ENCODE results near the gene CCDC127. TPM values are rescaled to one million over a fixed set of nuclear protein-coding genes. Genes with fewer than 3 reads are reported as not detected.

CCDC127 gene
- total and polyA plus RNA-seq, 2 of the 4 experiments (the other 2 are of a cell fraction) = 3.2 to 3.9 TPM

DNA sequence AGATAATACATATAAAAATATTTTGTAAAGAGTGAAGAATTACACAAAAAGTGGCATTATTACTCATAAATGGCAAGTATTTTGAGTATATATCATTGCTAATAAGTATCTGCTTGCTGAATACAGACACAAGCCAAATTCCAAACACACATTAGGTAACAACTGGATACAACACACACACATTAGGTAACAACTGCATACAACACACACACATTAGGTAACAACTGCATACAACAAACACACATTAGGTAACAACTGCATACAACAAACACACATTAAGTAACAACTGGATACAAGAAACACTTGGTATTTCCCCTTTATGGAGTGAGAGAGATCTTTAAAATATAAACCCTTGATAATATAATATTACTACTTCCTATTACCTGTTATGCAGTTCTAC, 13.5 kb downstream of the CCDC127 start:
- Histone ChIP-seq H3K4me2 (ENCODE audit: low read depth, low read length) (no peak overlapping the region), H3K18ac (ENCODE audit: low read depth, low read length) (no peak overlapping the region), H2BK5ac (ENCODE audit: low read depth, low read length, poor library complexity, severe bottlenecking) (no peak overlapping the region), H2BK120ac (ENCODE audit: low read depth, low read length) (no peak overlapping the region), H3K4me3 (ENCODE audit: insufficient read depth, low read depth, low read length) (no peak overlapping the region), H2BK20ac (ENCODE audit: low read depth, low read length) (no peak overlapping the region), H4K91ac (ENCODE audit: insufficient read depth, low read depth, low read length) (no peak overlapping the region), H3K9ac (ENCODE audit: low read depth, low read length) (no peak overlapping the region), H3K4ac (ENCODE audit: low read depth, low read length) (no peak overlapping the region), H3K27me3 (ENCODE audit: control insufficient read depth, insufficient read depth, low read length) (no peaks in the 10 kb centered on the region), H3K27ac (ENCODE audit: insufficient read depth, low read length) (no peak overlapping the region), H2BK15ac (ENCODE audit: low read depth, low read length) (no peak overlapping the region), H3K79me1 (ENCODE audit: low read depth in 1 of 2, low read length in 2 of 2) (peaks cover 25 to 31% of the 10 kb centered on the region in 2 experiments), H3K9me3 (ENCODE audit: control insufficient read depth, insufficient read depth, low read length) (no peaks in the 10 kb centered on the region), H2AK9ac (replicated peaks; ENCODE audit: low read depth, low read length, poor library complexity) (no peak overlapping the region), H3K36me3 (ENCODE audit: control insufficient read depth, insufficient read depth, low read length) (peaks cover 16% of the 10 kb centered on the region), H3K23ac (ENCODE audit: low read depth, low read length) (no peak overlapping the region), H3K9me1 (ENCODE audit: insufficient read depth, low read length) (peaks cover 6% of the 10 kb centered on the region; the same call in 1 of the 2 replicates), H2AK5ac (ENCODE audit: low read depth, low read length) (no peak overlapping the region), H4K8ac (ENCODE audit: low read depth in 2 of 2, low read length in 2 of 2) (no peak overlapping the region), H2AFZ (replicated peaks; ENCODE audit: low read length, poor library complexity) (no peak overlapping the region), H3K14ac (replicated peaks; ENCODE audit: low read depth, low read length) (no peak overlapping the region), H3K56ac (ENCODE audit: extremely low read depth, insufficient read depth, low read length) (no peak overlapping the region), H4K5ac (ENCODE audit: low read depth, low read length) (no peak overlapping the region), H4K20me1 (ENCODE audit: insufficient read depth, low read length) (peaks cover 30% of the 10 kb centered on the region), H3K4me1 (ENCODE audit: control insufficient read depth, insufficient read depth, low read length) (0 out of 2 replicates have a peak, but pooled peaks cover 2% of the 10 kb centered on the region)
- POLR2A ChIA-PET (ENCODE audit: unreplicated experiment) = no interaction called here
- BruUV-seq (replicated peaks) = no TSS peak
- ATAC-seq (ENCODE audit: low read depth) (no peak), DNase-seq (no peak)
- CTCF ChIA-PET = no interaction called here
- TF ChIP-seq, protein P1, sequence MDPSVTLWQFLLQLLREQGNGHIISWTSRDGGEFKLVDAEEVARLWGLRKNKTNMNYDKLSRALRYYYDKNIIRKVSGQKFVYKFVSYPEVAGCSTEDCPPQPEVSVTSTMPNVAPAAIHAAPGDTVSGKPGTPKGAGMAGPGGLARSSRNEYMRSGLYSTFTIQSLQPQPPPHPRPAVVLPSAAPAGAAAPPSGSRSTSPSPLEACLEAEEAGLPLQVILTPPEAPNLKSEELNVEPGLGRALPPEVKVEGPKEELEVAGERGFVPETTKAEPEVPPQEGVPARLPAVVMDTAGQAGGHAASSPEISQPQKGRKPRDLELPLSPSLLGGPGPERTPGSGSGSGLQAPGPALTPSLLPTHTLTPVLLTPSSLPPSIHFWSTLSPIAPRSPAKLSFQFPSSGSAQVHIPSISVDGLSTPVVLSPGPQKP (IDR thresholded peaks at IDR 0.05; ENCODE audit: borderline replicate concordance, low read depth, low read length) = no peak
- dilution Hi-C loops (cut with HindIII; ENCODE audit: low sequenced_read_pairs, unreplicated experiment) (no loop called here), in situ Hi-C loops (cut with MboI; ENCODE audit: low sequenced_read_pairs) (no loop called here), intact Hi-C loops (cut with micrococcal nuclease) (no loop called here)
